ENCODE results near the gene KNSTRN.

Gene KNSTRN

GRCh38 chr15:40382580-40383456, at the start of gene KNSTRN:
Gene KNSTRN, plus strand, starts transcription at chr15:40382721. Its CDS starts 115 bp downstream, at chr15:40382836.
- in situ Hi-C loops (cut with MboI; ENCODE audit: low sequenced_read_pairs): no loop called here

- in situ Hi-C loops (cut with MboI; ENCODE audit: low sequenced_read_pairs): no loop called here
These were observed 48.5 kb upstream of the KNSTRN start for GRCh38 chr15:40333922-40334492.

- in situ Hi-C loops (cut with MboI; ENCODE audit: low sequenced_read_pairs): no loop called here
These were observed 48.0 kb upstream of the KNSTRN start for GRCh38 chr15:40334541-40334940.

GRCh38 chr15:40334941-40335795, 47.4 kb upstream of the KNSTRN start:
- in situ Hi-C loops (cut with MboI; ENCODE audit: low sequenced_read_pairs): no loop called here

- in situ Hi-C loops (cut with MboI; ENCODE audit: low sequenced_read_pairs): no loop called here
These were observed 46.4 kb upstream of the KNSTRN start for GRCh38 chr15:40335938-40336743.

- in situ Hi-C loops (cut with MboI; ENCODE audit: low sequenced_read_pairs): no loop called here
These were observed 45.8 kb upstream of the KNSTRN start for GRCh38 chr15:40336744-40337122.

- in situ Hi-C loops (cut with MboI; ENCODE audit: low sequenced_read_pairs): no loop called here
These were observed 44.9 kb upstream of the KNSTRN start for GRCh38 chr15:40337597-40337996.

- in situ Hi-C loops (cut with MboI; ENCODE audit: low sequenced_read_pairs): no loop called here
These were observed 44.4 kb upstream of the KNSTRN start for GRCh38 chr15:40338041-40338657.

GRCh38 chr15:40338921-40339620, 43.5 kb upstream of the KNSTRN start:
- in situ Hi-C loops (cut with MboI; ENCODE audit: low sequenced_read_pairs): no loop called here

- in situ Hi-C loops (cut with MboI; ENCODE audit: low sequenced_read_pairs): no loop called here
These were observed 42.9 kb upstream of the KNSTRN start for GRCh38 chr15:40339621-40339945.

- in situ Hi-C loops (cut with MboI; ENCODE audit: low sequenced_read_pairs): no loop called here
These were observed 42.3 kb upstream of the KNSTRN start for GRCh38 chr15:40340038-40340739.

- in situ Hi-C loops (cut with MboI; ENCODE audit: low sequenced_read_pairs): no loop called here
These were observed 41.7 kb upstream of the KNSTRN start, which contains the start of gene CCDC9B for GRCh38 chr15:40340740-40341400. Gene CCDC9B, minus strand, starts transcription at chr15:40340939. Its CDS starts 120 bp downstream, at chr15:40340819.

GRCh38 chr15:40342416-40343320, 39.9 kb upstream of the KNSTRN start:
- in situ Hi-C loops (cut with MboI; ENCODE audit: low sequenced_read_pairs): no loop called here

- in situ Hi-C loops (cut with MboI; ENCODE audit: low sequenced_read_pairs): no loop called here
These were observed 39.0 kb upstream of the KNSTRN start for GRCh38 chr15:40343512-40343911.

GRCh38 chr15:40344217-40344616, 38.3 kb upstream of the KNSTRN start:
- in situ Hi-C loops (cut with MboI; ENCODE audit: low sequenced_read_pairs): no loop called here

GRCh38 chr15:40344631-40345120, 37.8 kb upstream of the KNSTRN start:
- in situ Hi-C loops (cut with MboI; ENCODE audit: low sequenced_read_pairs): no loop called here

GRCh38 chr15:40345225-40345866, 37.2 kb upstream of the KNSTRN start:
- in situ Hi-C loops (cut with MboI; ENCODE audit: low sequenced_read_pairs): no loop called here

Measured in HL-60/S4 treated with phorbol 12-myristate 13-acetate at 8.2 ng/mL for 4 days and 3 days (cell line).